B cell (primary cell): ENCODE measurements around the gene ART4. TPM values are rescaled to one million over a fixed set of nuclear protein-coding genes. Genes with fewer than 3 reads are reported as not detected.

ENCODE experiments used
- ATAC-seq: fragments of 200-7000 bp; cut with Tn5 transposase; one replicate; pipeline ENCODE4 v1.10.0; 2021; ENCODE audit warnings: low read depth, mild to moderate bottlenecking, moderate number of reproducible peaks, moderate library complexity
- CTCF ChIA-PET: fragments of 350-600 bp; sonication (Branson Sonifier 250); formaldehyde crosslinking; loops from one replicate; lab custom pipeline; 2021; ENCODE audit warnings: antibody characterized with exemption, inconsistent platforms; lab: Charles Lee
- POLR2A ChIA-PET: fragments of 350-600 bp; sonication (Branson Sonifier 250); formaldehyde crosslinking; loops from one replicate; lab custom pipeline; 2021; ENCODE audit warnings: antibody characterized with exemption; lab: Charles Lee
- DNase-seq: peaks from one replicate; pipeline ENCODE4 v3.0.0; 2013
- H2AFZ ChIP-seq: 2 replicates; pipeline ENCODE4 v1.6.1; 2012; ENCODE audit warnings: mild to moderate bottlenecking, low read depth, low read length; ENCODE audit not compliant: insufficient read depth, poor library complexity, severe bottlenecking
- H3K27ac ChIP-seq, 2 donors: 1 replicate in 1 of 2; 2 replicates in 1 of 2; pipeline ENCODE4 v1.5.1; 2012 to 2013; ENCODE audit warnings: low read length in 2 of 2, mild to moderate bottlenecking in 2 of 2, moderate library complexity in 1 of 2
- H3K27me3 ChIP-seq, 4 experiments: fragments of 200-600 bp in 1 of 4; sonication (generic) in 1 of 4; replicated peaks in 1 of 4; 1 replicate in 2 of 4; 2 replicates in 2 of 4; pipeline versions ENCODE4 v1.6.1 to v1.7.0; 2013 to 2016; ENCODE audit warnings: low read length in 3 of 4, mild to moderate bottlenecking in 2 of 4, mixed read lengths in 1 of 4, moderate library complexity in 1 of 4; ENCODE audit not compliant: insufficient read depth in 4 of 4, control insufficient read depth in 3 of 4; ENCODE audit errors: control extremely low read depth in 1 of 4
- H3K36me3 ChIP-seq, 2 experiments: replicated peaks in 1 of 2; 1 replicate in 1 of 2; 2 replicates in 1 of 2; pipeline versions ENCODE4 v1.6.1 to v1.7.1; 2013; ENCODE audit warnings: low read length in 1 of 2; ENCODE audit not compliant: insufficient read depth in 2 of 2, control insufficient read depth in 1 of 2; ENCODE audit errors: control extremely low read depth in 1 of 2, extremely low read depth in 1 of 2
- H3K4me1 ChIP-seq, 2 donors: fragments of 200-600 bp in 1 of 2; sonication (generic) in 1 of 2; 1 replicate in 1 of 2; 2 replicates in 1 of 2; pipeline versions ENCODE4 v1.5.1 to v1.6.1; 2013 to 2017; ENCODE audit warnings: low read length in 2 of 2; ENCODE audit not compliant: control insufficient read depth in 2 of 2, insufficient read depth in 2 of 2
- H3K4me2 ChIP-seq: replicated peaks from 2 replicates; pipeline ENCODE3; 2012; ENCODE audit warnings: mild to moderate bottlenecking, low read depth, low read length; ENCODE audit not compliant: poor library complexity, severe bottlenecking
- H3K4me3 ChIP-seq, 5 experiments: fragments of 200-600 bp in 1 of 5; sonication (generic) in 1 of 5; 1 replicate in 3 of 5; 2 replicates in 2 of 5; pipeline versions ENCODE4 v1.5.1 to v1.7.0; 2011 to 2016; ENCODE audit warnings: low read length in 4 of 5, mild to moderate bottlenecking in 4 of 5, low read depth in 2 of 5, control low read depth in 1 of 5, moderate library complexity in 1 of 5; ENCODE audit not compliant: insufficient read depth in 1 of 5; ENCODE audit errors: control extremely low read depth in 1 of 5, extremely low read depth in 1 of 5
- H3K79me2 ChIP-seq: fragments of 200-600 bp; sonication (generic); one replicate; pipeline ENCODE4 v1.6.0; 2016; ENCODE audit warnings: low read length; ENCODE audit not compliant: control insufficient read depth, insufficient read depth
- H3K9ac ChIP-seq: fragments of 200-600 bp; sonication (generic); 2 replicates; pipeline ENCODE4 v1.6.1; 2017; ENCODE audit warnings: mild to moderate bottlenecking, low read length, moderate library complexity
- H3K9me3 ChIP-seq, 3 donors: one replicate each; pipeline versions ENCODE4 v1.6.1 to v1.7.1; 2013; ENCODE audit warnings: low read length in 2 of 3; ENCODE audit not compliant: control insufficient read depth in 2 of 3, insufficient read depth in 1 of 3; ENCODE audit errors: control extremely low read depth in 1 of 3
- H4K20me1 ChIP-seq: 2 replicates; pipeline ENCODE4 v1.6.0; 2012; ENCODE audit warnings: mild to moderate bottlenecking, low read length; ENCODE audit not compliant: insufficient read depth, control insufficient read depth, poor library complexity, severe bottlenecking
- H3K27ac Mint-ChIP-seq: one replicate; pipeline ENCODE4 v1.8.0; 2021; ENCODE audit warnings: mixed read lengths
- H3K27me3 Mint-ChIP-seq: one replicate; pipeline ENCODE4 v1.8.0; 2021; ENCODE audit warnings: mixed read lengths
- H3K4me1 Mint-ChIP-seq: one replicate; pipeline ENCODE4 v1.8.0; 2021; ENCODE audit warnings: mixed read lengths
- H3K4me3 Mint-ChIP-seq: one replicate; pipeline ENCODE4 v1.8.0; 2021; ENCODE audit warnings: mixed read lengths
- H3K9me3 Mint-ChIP-seq: one replicate; pipeline ENCODE4 v1.8.0; 2022; ENCODE audit warnings: mixed read lengths; ENCODE audit not compliant: insufficient read depth
- CTCF ChIP-seq: fragments of 200-600 bp; IDR thresholded peaks from one replicate; pipeline ENCODE4 v1.8.0; 2022; ENCODE audit warnings: antibody characterized with exemption, mild to moderate bottlenecking
- EZH2 ChIP-seq: IDR thresholded peaks from 2 replicates; pipeline ENCODE4 v1.6.1; 2012; ENCODE audit warnings: borderline replicate concordance, low read depth, mild to moderate bottlenecking, moderate library complexity, low read length; ENCODE audit not compliant: insufficient read depth, poor library complexity, severe bottlenecking
- WGBS: methylation state at CpG from one replicate; pipeline ENCODE4 v1.1.5; 2013; ENCODE audit warnings: missing lambda C conversion rate; ENCODE audit not compliant: insufficient coverage; 5-methylcytosine and 5-hydroxymethylcytosine counted together
- intact Hi-C: fragments of 100-400 bp; cut with micrococcal nuclease; formaldehyde crosslinking; loops from one replicate; pipeline ENCODE4 v1.10.0; 2022
- polyA plus RNA-seq: library from polyadenylated mRNA; depleted of rRNA; stranded (reverse); fragments of >200 nt; gene quantifications from 2 replicates; pipeline ENCODE4 v1.2.3, GENCODE V29; 2012
- total RNA-seq, 2 donors: library from RNA; stranded (reverse); fragments of 120-200 nt in 1 of 2; gene quantifications; 1 replicate in 1 of 2; 2 replicates in 1 of 2; pipeline versions ENCODE4 v1.2.3 to v1.2.4, GENCODE V29; 2013 to 2022

ART4 gene
- total and polyA plus RNA-seq, 2 donors (not counting 1 experiment from before 2014, with no cell fraction given) = not detected

DNA sequence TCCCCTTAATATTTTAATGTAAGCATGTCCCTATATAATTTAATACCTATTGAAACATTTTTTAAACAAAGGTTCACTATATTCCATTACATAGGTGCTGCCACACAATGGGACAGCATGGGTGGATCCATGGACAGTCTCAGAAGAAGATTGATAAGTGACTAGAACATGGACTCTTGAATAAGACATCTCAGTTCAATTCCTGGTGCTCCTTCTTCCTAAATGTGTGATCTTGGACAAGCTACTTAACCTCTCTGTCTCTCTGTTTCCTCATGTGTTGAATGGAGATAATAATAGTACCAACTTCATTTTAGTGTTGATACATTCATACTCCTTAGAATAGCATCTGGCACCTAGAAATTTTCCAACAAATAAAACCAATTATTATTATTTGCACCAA lies 1.1 kb upstream of the ART4 start:
- Histone ChIP-seq H3K36me3 (no peaks in the 10 kb centered on the region), H4K20me1 (no peaks in the 10 kb centered on the region), H3K27ac (no peak overlapping the region), H3K4me3 (no peak overlapping the region), H3K4me2 (no peak overlapping the region), H3K27me3 (no peaks in the 10 kb centered on the region), H3K9me3 (no peaks in the 10 kb centered on the region), H3K9ac (no peak overlapping the region), H3K4me1 (peaks cover 0 to 4% of the 10 kb centered on the region in 2 donors), H3K79me2 (no peaks in the 10 kb centered on the region), H2AFZ (no peak overlapping the region)
- ATAC-seq (no peak), DNase-seq (no peak)
- peaks cover 4% of the 10 kb centered on the region for H3K27me3 Mint-ChIP-seq
- TF ChIP-seq CTCF = no peak
- no peak for TF ChIP-seq EZH2
- no peak overlapping the region for H3K4me3 Mint-ChIP-seq
- CTCF ChIA-PET = interaction anchor here (0.8 to 7.2 kb wide), 8 partner anchors 9 to 425 kb away, joined by 3 to 192 read pairs (median 4); partner anchors contain the start of genes ERP27 and RERG
- H3K27ac Mint-ChIP-seq = no peak overlapping the region
- intact Hi-C loops = no loop called here
- no peaks in the 10 kb centered on the region for H3K9me3 Mint-ChIP-seq
- POLR2A ChIA-PET = no interaction called here
- H3K4me1 Mint-ChIP-seq = peaks cover 9% of the 10 kb centered on the region

GRCh38 chr12:14842315-14842714 lies 1.0 kb downstream of the ART4 start:
- TF ChIP-seq CTCF (no peak), EZH2 (no peak)
- H3K4me3 Mint-ChIP-seq = no peak overlapping the region

More at GRCh38 chr12:14842315-14842714, 1.0 kb downstream of the ART4 start:
- ATAC-seq (no peak), DNase-seq (no peak)
- H3K36me3 ChIP-seq = no peaks in the 10 kb centered on the region
- no peak overlapping the region for H3K27ac ChIP-seq
- peaks cover 0 to 4% of the 10 kb centered on the region in 2 donors for H3K4me1 ChIP-seq
- H2AFZ ChIP-seq = no peak overlapping the region
- H3K27me3 Mint-ChIP-seq = peaks cover 12% of the 10 kb centered on the region
- CTCF ChIA-PET = interaction anchor here (1.2 to 7.2 kb wide), 3 partner anchors 8 to 153 kb away, joined by 3 to 192 read pairs (median 4); no protein-coding TSS in a partner anchor
- WGBS = no CpG with 5 or more reads among the region's 3 CpGs
- POLR2A ChIA-PET = no interaction called here
- no peaks in the 10 kb centered on the region for H3K9me3 Mint-ChIP-seq
- intact Hi-C loops = no loop called here
- no peak overlapping the region for H3K9ac ChIP-seq
- H4K20me1 ChIP-seq = no peaks in the 10 kb centered on the region
- H3K4me3 ChIP-seq = no peak overlapping the region
- H3K27ac Mint-ChIP-seq = no peak overlapping the region
- no peak overlapping the region for H3K4me2 ChIP-seq
- H3K4me1 Mint-ChIP-seq = peaks cover 9% of the 10 kb centered on the region
- no peaks in the 10 kb centered on the region for H3K9me3 ChIP-seq
- H3K79me2 ChIP-seq = no peaks in the 10 kb centered on the region
- H3K27me3 ChIP-seq = no peaks in the 10 kb centered on the region
